Kasumi-1 (cell line): ENCODE results near the gene SORL1-AS1.

Source experiments
- DNase-seq, 2 experiments: peaks; one replicate each; lab custom pipeline; 2025; lab: John Stamatoyannopoulos, UW

Gene SORL1-AS1

DNA sequence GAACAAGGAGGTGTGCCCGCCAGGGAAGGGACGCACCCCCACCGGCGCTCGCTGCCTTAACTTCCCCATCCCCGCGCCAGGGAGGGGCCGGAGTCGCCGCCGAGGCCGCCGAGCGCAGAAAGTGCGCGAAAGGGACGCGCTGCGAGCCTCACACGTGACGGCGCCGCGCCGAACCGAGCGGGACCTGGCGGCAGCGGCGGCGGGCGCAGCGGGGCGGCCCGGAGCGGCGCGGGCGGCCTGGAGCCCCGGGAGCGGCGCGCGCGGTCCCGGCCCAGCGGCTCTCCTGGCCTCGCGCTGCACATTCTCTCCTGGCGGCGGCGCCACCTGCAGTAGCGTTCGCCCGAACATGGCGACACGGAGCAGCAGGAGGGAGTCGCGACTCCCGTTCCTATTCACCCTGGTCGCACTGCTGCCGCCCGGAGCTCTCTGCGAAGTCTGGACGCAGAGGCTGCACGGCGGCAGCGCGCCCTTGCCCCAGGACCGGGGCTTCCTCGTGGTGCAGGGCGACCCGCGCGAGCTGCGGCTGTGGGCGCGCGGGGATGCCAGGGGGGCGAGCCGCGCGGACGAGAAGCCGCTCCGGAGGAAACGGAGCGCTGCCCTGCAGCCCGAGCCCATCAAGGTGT is 670 bp downstream of the SORL1-AS1 start, which contains the start of gene SORL1:
Gene SORL1, plus strand, starts transcription at position 329 of the 623 bp plus-strand sequence. Its CDS starts 18 bp downstream, at position 347.
- peak; percentile 62 to 69 for DNase-seq

DNA sequence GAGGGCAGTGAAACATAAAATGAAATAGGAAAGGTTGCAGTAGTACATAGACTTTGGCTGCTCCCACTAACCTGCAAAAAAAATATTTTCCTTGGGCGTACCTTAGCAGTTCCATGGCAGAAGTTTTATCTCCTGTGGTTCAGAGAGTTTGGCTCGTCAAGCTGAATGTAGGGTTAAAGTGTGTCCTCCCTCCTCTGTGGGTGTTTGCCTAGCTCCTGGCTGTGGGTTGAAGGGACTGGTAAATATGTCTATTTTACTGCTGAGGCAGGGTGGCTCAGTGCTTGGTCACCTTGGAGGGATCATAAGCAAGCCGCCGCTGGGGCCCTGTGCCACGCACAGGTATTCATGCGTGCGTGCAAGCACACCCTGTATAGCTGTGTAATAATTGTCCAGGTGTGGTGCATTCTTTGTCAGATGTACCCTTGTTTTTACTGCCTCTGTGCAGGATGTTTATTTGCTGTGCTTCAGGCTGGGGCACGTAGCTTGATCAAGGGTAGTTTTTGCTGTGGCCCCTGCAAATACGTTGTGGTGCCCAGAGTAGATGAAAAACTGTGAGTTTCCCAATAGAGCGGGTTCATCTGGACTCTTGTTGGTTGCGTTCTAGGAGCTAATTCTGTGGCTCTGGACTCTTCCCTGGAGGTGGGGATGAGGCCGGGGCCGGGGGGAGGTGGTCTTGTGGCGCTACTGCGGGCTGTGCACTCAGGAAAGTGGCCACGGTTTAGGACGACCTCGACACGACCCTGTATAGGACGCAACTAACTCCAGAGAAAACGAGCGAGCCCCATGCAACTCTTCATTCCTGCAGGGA is 1.4 kb downstream of the SORL1-AS1 start:
- no peak for DNase-seq

DNA sequence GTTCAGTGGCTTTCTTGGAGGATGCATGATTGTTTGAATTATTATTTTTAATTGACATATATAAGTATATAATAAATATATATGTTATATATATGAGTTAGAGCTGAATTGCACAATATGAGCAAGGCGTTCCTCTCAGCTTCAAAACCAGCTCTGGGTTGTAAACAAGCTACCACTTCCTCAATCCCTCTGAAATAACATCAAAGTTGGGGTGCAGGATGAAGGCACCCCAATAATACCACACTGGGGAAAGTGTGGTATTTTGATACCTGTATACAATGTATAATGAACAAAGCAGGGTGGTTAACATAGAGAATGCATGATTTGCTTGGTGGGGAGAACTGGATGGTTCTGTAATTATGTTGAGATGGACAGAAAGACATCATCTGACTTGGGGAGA is 2.4 kb downstream of the SORL1-AS1 start:
- DNase-seq = no peak

DNA sequence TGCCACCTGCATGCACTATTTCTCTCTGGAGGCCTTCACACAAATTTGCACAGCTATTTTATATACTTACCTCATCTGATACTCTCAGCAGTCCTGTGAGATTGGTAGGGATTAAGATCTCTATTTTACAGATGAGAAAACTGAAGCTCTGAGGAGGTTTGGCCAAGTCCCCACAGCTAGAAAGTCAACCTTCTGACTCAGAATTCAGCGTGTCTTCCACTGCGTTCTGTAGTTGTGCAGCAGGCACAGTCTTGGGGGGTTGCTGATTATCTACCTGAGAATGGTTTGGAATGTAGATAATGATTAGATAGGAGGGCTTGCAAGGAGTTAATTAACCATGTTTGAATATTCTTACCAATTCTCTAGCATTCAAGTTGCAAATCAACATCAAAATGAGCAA is 3.1 kb downstream of the SORL1-AS1 start:
- DNase-seq = no peak

DNA sequence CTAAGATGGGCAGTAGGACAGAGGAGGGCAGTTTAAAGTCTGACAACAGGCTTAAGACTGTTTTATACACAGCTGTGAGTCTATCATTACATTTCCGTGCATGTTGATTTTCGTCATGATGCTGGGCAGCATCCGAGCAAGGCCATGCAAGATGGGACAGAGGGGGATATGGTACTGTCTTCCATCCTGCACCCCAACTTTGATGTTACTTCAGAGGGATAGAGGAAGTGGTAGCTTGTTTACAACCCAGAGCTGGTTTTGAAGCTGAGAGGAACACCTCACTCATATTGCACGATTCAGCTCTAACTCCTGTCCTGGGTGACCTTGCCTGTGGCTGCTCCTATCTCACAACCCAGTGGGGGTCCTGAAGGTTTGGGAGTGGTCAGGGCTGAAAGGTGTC is 3.6 kb downstream of the SORL1-AS1 start:
- DNase-seq = no peak

DNA sequence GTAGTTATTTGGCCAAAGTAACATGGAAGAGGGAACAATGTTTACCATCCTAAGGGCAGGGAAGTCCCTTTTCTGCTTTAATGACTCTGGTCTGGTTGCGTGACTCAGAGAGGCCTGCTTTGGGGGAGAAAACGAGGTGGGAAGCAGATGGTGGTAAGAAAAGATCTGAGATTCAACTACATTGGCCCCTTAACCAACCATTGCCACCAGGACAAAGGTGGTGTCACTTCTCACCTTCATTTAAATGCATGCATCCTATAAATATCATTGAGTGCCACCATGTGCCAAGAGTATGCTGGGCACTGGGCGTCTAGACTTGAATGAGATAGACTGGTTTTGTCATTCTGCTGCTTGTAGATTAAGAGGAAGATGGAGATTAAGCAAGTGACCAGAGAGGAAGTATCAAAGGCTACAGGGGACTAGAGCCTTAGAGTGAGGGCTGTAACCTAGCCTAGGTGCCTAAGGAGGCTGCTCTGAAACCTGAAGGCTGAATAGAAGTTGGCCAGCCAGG is 4.3 kb downstream of the SORL1-AS1 start:
- peak; percentile 19 for DNase-seq

DNA sequence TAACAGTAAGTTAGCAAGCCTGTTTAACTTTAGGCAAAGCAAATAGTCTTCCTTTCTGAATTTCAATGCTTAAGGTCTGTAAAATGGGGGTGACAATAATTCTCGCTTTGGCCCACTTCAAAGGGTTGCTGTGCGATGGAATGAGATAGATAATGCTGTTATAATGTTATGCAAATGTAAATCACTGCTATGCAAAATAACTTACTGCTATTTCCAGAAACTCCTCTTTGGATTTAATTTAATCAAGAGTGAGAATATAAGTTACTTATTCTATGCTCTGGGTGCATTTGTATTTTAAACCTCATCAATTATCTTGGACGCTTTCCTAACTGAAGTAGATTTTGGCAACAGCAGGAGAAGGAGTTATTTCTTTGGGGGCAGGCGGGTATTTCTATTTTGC is 4.8 kb downstream of the SORL1-AS1 start:
- no peak for DNase-seq

DNA sequence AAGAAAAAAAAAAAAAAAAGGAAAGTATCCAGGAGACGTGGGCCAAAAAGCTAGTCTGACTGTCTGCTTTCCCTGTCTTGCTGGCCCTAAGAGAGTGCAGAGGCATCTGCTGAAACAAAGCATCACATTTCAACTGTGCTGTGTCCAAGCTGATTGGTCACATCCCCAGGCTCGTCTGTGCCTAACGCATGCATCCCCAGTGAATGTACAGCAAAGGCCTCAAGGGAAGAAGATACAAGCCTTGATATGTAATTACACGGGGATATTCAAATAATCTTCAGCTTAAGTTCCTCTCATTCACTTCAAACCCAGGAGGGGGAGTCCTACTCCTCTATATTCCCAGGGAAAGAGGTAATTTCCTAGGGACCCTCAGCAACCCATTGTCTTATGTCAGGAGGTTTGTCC is 6.0 kb downstream of the SORL1-AS1 start:
- peak; percentile 64 to 76 for DNase-seq

DNA sequence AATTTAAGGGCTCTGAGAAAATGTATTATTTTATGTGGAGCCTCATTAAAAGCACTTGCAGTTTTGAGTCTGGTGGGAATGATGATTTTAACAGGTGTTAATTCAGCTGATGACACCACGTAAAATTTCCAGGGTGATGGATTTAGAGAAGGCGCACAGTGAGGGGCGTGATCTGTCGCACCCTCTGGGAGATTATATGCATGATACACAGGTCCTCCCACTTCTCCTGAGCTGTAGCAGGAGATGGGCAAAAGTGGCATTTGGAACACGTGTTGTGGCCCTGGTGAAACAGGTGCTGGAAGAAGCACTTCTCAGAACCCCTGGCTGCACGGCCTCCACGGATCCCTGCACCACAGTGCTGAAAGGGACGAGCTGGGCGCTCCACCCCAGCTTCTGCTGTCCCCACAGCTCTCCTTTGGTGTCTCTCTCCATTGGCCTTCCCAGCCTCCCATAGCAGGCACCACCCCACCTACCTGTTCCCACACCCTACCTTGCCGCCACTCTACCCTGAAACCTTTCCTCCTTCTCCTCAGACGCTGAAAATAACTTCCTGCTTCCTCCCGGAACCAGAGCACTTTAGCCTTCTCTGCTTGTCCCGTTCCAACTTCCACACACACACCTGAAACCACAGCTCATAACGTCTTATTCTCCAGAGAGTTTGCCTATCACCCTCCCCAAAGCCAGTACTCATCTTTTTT is 7.5 kb downstream of the SORL1-AS1 start:
- no peak for DNase-seq

DNA sequence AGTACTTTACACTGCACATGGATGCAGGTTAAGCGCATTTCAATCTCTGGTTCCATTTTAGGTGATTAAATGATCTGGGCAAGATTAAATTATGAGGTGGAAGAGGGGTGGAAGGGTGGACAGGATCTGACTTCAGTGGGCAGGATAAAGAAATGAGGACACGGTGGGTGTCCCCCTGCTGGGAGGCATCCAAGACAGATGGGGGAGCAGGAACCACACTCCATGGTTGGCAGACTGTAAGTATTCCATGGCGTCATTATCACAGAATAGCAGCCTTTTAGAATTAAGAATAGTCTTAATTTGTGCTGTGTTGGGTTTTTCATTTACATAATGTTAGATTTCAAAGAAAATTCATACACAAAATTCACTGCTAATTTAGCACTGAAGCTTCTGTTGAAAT is 8.2 kb downstream of the SORL1-AS1 start:
- no peak for DNase-seq

DNA sequence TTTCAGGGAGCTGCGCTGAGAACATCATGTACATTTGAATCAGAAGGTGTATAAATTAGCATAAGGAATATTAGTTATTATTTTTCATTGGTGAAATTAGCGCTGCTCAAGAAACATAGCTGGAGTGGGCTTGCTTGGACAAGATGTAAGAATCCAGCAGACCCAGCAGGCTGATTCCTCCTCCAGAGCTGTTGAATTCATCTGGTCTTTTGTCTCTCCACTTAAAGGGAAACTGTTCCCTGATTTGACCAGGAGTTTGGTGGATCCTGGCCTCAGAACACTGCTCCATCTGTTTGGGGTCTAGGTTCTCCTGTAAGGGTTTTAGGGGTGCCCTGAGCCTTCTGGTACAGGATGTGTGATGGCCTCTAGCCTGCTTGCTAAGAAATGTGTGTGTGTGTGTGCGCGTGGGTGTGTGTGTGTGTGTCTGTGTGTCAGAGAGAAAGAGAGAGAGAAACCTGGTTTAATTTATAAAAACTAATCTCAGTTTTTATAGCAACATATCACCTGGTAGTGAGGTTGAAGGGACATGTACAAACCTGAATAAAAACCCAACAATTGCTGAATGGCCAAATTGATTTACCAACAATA is 9.0 kb downstream of the SORL1-AS1 start:
- DNase-seq = no peak

DNA sequence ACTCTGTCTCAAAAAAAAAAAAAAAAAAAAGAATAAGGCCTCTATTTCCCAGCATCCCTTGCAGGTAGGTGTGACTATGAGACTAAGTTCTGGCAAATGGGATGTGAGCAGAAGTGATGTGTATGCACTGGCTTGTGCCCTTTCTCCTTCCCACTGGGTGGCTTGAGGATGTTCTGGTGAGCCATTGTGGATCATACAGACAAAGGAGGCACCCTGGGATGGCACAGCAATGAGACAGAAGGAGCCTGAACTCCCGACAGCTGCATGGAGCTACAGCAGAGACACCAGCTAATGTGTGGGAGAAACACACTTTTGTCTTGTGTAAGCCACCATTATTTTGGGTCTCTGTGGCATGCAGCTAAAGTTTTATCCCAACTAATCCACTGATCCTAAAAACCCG is 11.2 kb downstream of the SORL1-AS1 start:
- no peak for DNase-seq

DNA sequence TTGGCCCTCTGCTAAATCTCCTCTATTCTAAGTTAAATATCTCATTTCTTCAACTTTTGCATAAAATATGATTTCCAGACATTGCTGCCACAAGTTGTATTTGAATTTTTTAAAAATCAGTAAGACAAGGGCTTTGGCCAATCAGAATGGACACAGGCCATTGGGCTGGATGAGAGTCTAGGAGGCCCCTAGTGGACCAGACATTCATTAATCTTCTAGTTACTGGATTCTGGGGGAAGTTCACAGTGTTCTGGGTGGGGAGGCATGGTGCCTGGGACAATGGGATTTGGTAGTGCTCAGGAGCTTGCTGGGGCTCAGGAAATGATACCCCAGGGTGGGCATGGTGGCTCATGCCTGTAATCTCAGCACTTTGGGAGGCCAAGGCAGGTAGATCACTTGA is 13.0 kb downstream of the SORL1-AS1 start:
- DNase-seq = no peak

DNA sequence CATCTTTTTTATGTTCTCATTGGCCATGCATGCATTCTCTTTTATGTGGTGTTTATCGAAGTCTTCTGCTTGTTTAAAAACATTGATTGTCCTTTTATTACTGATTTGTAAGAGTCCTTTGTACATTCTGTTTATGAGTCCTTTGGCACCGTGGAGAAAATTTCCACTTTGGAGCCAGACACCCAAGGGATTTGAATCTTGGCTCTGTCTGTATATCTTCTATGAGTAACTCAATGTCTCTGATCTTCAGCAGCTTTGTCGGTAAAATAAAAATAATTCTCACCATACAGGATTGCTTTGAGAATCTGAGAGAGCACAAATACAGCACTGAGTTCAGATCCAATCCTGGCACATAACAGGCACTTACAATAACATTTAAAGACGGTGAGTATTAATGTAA is 13.4 kb downstream of the SORL1-AS1 start:
- no peak for DNase-seq

DNA sequence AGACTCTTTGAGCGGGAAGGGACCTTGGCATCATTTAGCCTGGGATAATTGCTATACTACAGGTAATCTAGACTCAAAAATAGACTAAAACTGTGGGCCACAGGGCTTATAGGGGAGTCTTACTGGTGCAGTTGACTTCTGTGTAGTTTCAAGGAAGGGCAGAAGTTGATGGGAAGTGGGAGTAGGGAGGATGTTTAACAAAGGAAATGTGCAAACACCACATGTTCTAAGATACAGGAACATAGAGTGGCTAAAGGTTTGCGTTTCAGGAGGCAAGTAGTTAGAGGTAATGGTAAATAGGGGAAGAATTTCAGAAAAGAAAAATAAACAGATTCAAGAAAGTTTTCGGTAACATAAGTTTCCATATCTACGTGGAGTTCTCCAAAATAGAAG is 15.1 kb downstream of the SORL1-AS1 start:
- peak; percentile 17 to 30 for DNase-seq

DNA sequence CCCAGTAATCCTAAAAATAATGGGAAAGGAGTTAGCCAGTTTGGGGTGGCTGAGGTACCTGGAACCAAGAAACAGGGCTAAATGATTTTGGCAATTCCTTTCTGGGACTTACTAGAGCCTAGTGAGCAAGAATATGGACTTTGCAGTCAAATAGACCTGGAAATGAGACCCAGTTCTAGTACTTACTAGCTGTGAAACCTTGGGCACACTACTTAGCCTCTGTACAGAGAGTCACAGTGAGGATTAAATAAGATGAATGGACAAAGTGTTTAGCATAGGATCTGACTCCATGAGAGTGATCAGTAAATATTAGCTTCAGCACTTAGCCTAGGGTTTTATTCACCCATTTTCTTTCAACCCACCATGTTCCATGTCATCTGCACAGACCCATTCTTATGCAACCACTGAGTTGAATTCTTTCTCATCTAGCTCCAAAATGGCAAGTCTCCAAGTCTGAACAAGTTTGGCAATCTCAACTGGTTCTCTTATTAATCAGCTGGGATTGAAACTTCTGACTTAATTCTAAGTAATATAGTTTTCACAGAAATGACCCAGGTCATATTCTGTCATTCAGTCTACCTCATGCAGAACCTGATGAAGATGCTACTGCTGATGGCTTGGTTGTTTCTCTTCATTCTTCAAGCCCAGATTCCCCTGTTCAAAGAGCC is 15.6 kb downstream of the SORL1-AS1 start:
- peak in 1 of 2 experiments; percentile 12 for DNase-seq

DNA sequence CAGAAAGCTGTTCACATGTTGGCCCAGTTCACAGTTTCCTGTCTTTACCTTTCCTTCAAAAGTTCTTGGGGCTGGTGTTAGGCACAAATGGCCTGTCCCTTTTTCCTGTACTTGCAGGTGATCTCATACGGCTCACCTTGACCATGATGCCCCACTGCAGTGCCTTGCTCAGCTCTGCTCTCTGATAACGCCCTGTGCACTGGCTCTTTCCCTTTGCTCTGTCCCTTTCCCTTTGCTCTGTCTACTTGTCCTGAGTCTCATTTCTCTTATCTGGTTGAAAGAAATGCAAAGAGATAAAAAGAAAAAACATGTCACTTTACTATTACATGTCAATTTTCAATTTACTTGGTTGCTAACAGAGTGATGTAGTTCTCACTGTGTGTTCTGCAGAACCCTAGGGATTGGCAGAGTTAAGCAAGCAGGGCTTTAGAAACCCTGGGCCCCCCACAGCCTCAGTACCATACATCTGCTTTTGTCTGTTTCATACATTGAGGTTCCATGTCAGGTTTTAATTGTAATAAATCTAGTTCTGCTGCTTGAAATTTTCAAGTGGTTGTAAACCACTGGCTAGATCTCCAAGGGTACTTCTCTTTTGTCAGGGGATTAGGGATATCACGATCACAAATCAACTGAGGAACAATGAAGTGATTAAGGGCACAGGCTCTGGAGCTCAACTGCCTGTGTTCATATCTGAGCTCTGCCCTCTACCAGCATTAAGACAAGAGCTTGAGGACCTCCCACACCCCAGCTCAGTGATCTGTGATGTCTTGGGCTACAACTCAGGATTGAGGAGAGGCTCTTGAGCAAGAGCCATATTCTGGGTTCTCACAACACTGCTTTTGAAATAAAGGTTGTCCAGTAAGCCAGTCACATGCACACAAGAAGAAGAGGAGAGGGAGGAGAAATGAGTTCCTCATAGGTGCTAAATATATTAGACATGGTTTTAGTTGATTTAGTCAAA is 16.9 kb downstream of the SORL1-AS1 start:
- no peak for DNase-seq

DNA sequence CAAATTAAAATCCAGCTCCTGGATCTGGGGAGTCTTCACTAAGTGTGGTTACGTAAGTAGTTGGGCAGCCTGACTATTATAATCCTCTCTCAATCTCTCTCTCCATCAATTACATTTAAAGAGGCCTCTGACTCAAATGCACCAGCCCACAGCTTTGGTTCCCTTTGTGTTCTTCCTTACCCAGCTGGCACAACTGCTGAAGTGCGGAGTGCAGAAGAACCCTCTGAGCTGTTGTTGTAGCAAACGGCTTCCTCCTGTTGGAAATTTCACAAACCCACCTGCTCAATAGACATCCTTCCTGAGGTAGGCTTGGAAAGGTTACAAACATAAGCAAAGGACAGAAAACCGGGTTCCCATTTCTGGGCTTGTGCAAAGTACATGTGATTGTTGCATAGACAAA is 17.6 kb downstream of the SORL1-AS1 start:
- no peak for DNase-seq

DNA sequence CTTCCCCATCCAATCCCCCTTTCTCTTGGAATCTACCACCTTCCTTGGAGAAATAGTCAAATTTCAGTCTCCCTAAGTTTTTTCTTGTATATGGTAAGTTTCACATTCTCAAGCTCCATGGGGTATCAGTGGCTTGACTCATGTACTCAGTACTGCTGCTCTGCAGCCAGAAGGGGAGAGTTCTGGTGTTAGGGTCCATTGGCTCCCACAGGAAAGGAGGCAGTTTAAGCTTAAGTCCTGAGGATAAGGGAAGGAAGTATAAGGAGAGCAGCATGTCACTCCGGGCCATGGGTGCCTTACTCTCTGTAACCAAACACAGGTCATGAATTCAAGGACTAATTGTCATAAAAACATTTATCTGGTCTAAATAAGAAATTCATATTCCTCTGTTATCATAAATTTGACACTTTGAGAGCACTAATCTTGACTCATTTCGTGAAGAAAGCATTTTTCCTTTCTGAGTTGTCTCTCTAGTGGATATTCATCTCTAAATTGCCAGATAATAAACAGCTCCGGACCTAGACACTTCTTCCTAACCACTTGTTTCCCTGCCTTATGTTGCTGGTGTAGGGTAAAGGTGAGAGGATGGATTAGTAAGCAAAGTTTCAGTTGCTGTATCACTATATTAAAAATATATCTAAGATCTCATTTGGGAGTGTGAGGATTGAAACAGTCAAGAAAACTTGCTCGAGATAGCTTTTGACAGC is 20.8 kb downstream of the SORL1-AS1 start:
- DNase-seq = no peak

DNA sequence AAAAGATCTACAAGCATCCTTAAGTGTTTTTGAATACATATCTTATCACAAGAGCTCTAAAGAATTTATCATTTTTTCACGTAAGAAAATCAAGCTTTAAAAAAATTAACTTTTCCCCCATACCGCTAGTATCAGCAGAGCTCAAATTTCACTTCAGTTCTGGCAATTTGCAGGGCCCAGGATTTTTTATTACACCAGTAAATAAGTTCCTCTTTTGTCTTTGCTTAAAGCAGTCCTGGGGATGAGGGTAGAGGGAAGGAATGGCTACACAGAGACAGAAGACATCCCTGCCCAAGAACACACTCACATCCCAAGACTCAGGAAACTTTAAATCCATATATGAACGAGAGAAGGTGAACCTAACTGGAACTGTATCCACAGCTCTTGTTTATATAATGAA is 23.2 kb downstream of the SORL1-AS1 start:
- DNase-seq = peak; percentile 67 to 75
